RWPE2 (cell line): ENCODE data around the gene RBM44.
A peak's percentile ranks its signal among the peaks of the same experiment; 100 is the strongest.
"Not testable (repeated sequence)": the region's sequence is repeated elsewhere in the genome, so short reads cannot be mapped to it uniquely, and the experiment has no call there.

Experiments
- ATAC-seq: fragments of 200-7000 bp; cut with Tn5 transposase; 3 replicates; pipeline ENCODE4 v1.9.1; 2021; ENCODE audit warnings: low read depth
- DNase-seq: peaks from one replicate; pipeline ENCODE4 v3.0.0-alpha.2; 2020; ENCODE audit warnings: low spot score
- H3K27ac ChIP-seq: fragments of 450-650 bp; 2 replicates; pipeline ENCODE4 v1.5.1; 2017; ENCODE audit warnings: mild to moderate bottlenecking; ENCODE audit not compliant: poor library complexity, severe bottlenecking
- H3K27me3 ChIP-seq: fragments of 250-450 bp; sonication (Bioruptor Pico); 2 replicates; pipeline ENCODE4 v1.5.1; 2021; ENCODE audit warnings: mild to moderate bottlenecking, moderate library complexity; ENCODE audit not compliant: insufficient read depth, poor library complexity, severe bottlenecking
- H3K36me3 ChIP-seq: fragments of 250-450 bp; sonication (Bioruptor Pico); 2 replicates; pipeline ENCODE4 v1.5.1; 2020; ENCODE audit warnings: low read depth, mild to moderate bottlenecking, moderate library complexity
- H3K4me1 ChIP-seq: fragments of 250-450 bp; sonication (Bioruptor Pico); 2 replicates; pipeline ENCODE4 v1.5.1; 2021; ENCODE audit warnings: mild to moderate bottlenecking, moderate library complexity; ENCODE audit not compliant: insufficient read depth, poor library complexity, severe bottlenecking
- H3K4me3 ChIP-seq: fragments of 250-450 bp; sonication (Bioruptor Pico); 2 replicates; pipeline ENCODE4 v1.5.1; 2021; ENCODE audit warnings: mild to moderate bottlenecking, moderate library complexity; ENCODE audit not compliant: severe bottlenecking
- H3K9me3 ChIP-seq: fragments of 250-450 bp; sonication (Bioruptor Pico); 2 replicates; pipeline ENCODE4 v1.5.1; 2021; ENCODE audit warnings: mild to moderate bottlenecking, moderate library complexity; ENCODE audit not compliant: severe bottlenecking
- CTCF ChIP-seq: fragments of 450-650 bp; IDR thresholded peaks from one replicate; pipeline ENCODE4 v1.5.1; 2017; ENCODE audit warnings: mild to moderate bottlenecking, moderate library complexity; ENCODE audit not compliant: poor library complexity, severe bottlenecking

Gene RBM44

GRCh38 chr2:237779521-237779920, 19.1 kb upstream of the RBM44 start:
- ATAC-seq, result no peak
- Histone ChIP-seq H3K27me3 (no peaks in the 10 kb centered on the region), H3K4me1 (no peaks in the 10 kb centered on the region), H3K36me3 (peaks cover 70% of the 10 kb centered on the region), H3K4me3 (no peak overlapping the region), H3K9me3 (no peaks in the 10 kb centered on the region), H3K27ac (no peak overlapping the region)
- DNase-seq, result no peak
- no peak for TF ChIP-seq CTCF

DNA sequence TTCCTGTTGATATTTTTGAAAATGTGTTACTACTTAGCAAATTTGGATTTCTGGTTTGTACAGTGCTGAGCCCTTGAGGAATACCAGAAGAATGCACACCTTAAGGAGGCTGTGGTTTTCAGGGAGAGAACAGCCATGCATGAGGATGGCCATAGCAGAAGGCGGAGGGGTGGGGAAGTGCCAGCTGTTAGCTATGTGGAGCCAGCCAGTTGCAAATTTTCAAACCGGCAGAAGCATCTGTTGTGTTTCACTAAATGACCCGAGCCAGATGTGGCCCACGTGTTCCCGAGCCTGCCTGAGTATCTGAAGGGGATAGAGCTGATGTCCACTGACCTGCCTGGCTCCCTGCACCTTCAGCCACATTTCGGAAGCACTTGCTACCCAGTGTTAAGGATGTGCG, 16.4 kb upstream of the RBM44 start:
- Histone ChIP-seq H3K4me1 (no peaks in the 10 kb centered on the region), H3K9me3 (no peaks in the 10 kb centered on the region), H3K4me3 (no peak overlapping the region), H3K27ac (no peak overlapping the region), H3K36me3 (peaks cover 44% of the 10 kb centered on the region), H3K27me3 (no peaks in the 10 kb centered on the region)
- ATAC-seq (peak; percentile 21; the same call in 1 of the 3 replicates), DNase-seq (no peak)
- TF ChIP-seq CTCF, result no peak

DNA sequence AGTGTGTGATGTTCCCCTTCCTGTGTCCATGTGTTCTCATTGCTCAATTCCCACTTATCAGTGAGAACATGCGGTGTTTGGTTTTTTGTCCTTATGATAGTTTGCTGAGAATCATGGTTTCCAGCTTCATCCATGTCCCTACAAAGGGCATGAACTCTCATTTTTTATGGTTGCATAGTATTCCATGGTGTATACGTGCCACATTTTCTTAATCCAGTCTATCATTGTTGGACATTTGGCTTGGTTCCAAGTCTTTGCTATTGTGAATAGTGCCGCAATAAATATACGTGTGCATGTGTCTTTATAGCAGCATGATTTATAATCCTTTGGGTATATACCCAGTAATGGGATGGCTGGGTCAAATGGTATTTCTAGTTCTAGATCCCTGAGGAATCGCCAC, 14.9 kb upstream of the RBM44 start:
- not testable (repeated sequence) for H3K27ac ChIP-seq, H3K27me3 ChIP-seq, ATAC-seq, H3K9me3 ChIP-seq, DNase-seq, H3K4me1 ChIP-seq, H3K4me3 ChIP-seq
- H3K36me3 ChIP-seq, result peaks cover 32% of the 10 kb centered on the region

DNA sequence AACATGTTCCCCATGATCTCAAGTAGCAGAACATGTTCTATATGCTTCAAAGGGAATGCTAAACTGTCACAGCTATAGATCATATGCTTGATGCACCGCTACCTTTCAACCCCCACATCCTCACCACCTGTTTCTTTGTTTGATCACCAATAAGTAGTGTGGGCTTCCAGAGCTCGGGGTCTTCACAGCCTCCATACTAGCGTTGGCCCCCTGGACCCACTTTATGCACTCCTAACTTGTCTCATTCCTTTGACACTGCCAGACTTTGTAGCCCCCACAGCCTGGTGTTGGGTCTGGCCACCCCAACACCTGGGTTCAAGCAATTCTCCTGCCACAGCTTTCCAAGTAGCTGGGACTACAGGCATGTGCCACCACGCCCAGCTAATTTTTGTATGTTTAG, 11.6 kb upstream of the RBM44 start:
- DNase-seq (no peak), ATAC-seq (no peak)
- H3K36me3 ChIP-seq, result peaks cover under 1% of the 10 kb centered on the region; the same call in 1 of the 2 replicates
- no peak overlapping the region for H3K27ac ChIP-seq
- H3K9me3 ChIP-seq, result no peaks in the 10 kb centered on the region
- H3K4me3 ChIP-seq, result no peak overlapping the region
- H3K27me3 ChIP-seq, result no peaks in the 10 kb centered on the region
- no peak for TF ChIP-seq CTCF
- H3K4me1 ChIP-seq, result no peaks in the 10 kb centered on the region

DNA sequence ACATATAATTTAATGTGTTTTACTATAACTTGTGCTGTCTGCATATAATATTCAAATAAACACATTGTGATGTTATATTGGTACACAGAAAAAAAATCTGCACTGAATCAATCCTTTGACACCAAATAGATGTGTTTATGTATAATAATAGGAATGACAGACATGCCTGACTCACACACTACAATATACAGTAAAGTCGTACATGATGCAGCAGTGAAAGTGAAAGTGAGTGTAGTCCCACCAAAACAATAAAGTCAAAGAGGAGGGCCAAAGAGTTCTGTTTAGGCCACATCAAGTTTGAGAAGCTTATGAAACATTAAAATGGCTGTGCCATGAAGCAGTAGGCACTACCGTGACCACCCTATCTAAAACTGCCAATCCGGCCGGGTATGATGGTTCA, 8.2 kb upstream of the RBM44 start:
- DNase-seq (no peak), ATAC-seq (peak; percentile 31; the same call in 1 of the 3 replicates)
- Histone ChIP-seq H3K9me3 (peaks cover 2% of the 10 kb centered on the region), H3K27ac (no peak overlapping the region), H3K27me3 (no peaks in the 10 kb centered on the region), H3K4me1 (no peaks in the 10 kb centered on the region), H3K4me3 (no peak overlapping the region), H3K36me3 (no peaks in the 10 kb centered on the region)
- TF ChIP-seq CTCF, result no peak
